Peyer's patch (tissue), 4 donors: ENCODE measurements around the gene DCP1B. TPM values are rescaled to one million over a fixed set of nuclear protein-coding genes. Genes with fewer than 3 reads are reported as not detected.

Experiments
- DNase-seq, 3 donors: peaks; one replicate each; pipeline ENCODE4 v3.0.0-alpha.2; 2017 to 2019
- H3K27ac ChIP-seq, 4 donors: fragments of 200-600 bp; sonication (generic); one replicate each; pipeline ENCODE4 v1.5.1; 2016 to 2019
- H3K27me3 ChIP-seq, 2 donors: fragments of 200-600 bp; sonication (generic); one replicate each; pipeline ENCODE4 v1.5.1; 2019
- H3K36me3 ChIP-seq, 3 donors: fragments of 200-600 bp; sonication (generic); one replicate each; pipeline ENCODE4 v1.5.1; 2016 to 2019
- H3K4me1 ChIP-seq, 4 donors: fragments of 200-600 bp; sonication (generic); one replicate each; pipeline ENCODE4 v1.5.1; 2016 to 2019
- H3K4me3 ChIP-seq, 4 donors: fragments of 200-600 bp; sonication (generic); 1 replicate in 3 of 4; 2 replicates in 1 of 4; pipeline ENCODE4 v1.5.1; 2016 to 2019; ENCODE audit warnings: mild to moderate bottlenecking in 1 of 4
- H3K9me3 ChIP-seq, 4 donors: fragments of 200-600 bp; sonication (generic); one replicate each; pipeline ENCODE4 v1.5.1; 2016 to 2019; ENCODE audit warnings: mild to moderate bottlenecking in 1 of 4
- POLR2A ChIP-seq, 2 donors: fragments of 450-650 bp; IDR thresholded peaks; one replicate each; pipeline ENCODE4 v1.5.1; 2017; ENCODE audit warnings: antibody characterized with exemption in 2 of 2, mild to moderate bottlenecking in 2 of 2, moderate library complexity in 2 of 2
- total RNA-seq, 4 donors: library from RNA; depleted of rRNA; stranded (reverse); fragments of >200 nt; gene quantifications; one replicate each; pipeline ENCODE4 v1.1.0, GENCODE V29; 2016
- TF ChIP-seq, protein P1 (sequence below), 6 experiments: fragments of 450-650 bp in 4 of 6; fragments of 200-600 bp in 2 of 6; sonication (generic) in 1 of 6; IDR thresholded peaks; one replicate each; pipeline ENCODE4 v1.5.1; 2017 to 2019; ENCODE audit warnings: antibody characterized with exemption in 6 of 6, mild to moderate bottlenecking in 3 of 6, moderate library complexity in 1 of 6

Gene DCP1B
- total RNA-seq, 4 donors from 2014 or later: 14.7 to 54.5 (median 18.6) TPM

DNA sequence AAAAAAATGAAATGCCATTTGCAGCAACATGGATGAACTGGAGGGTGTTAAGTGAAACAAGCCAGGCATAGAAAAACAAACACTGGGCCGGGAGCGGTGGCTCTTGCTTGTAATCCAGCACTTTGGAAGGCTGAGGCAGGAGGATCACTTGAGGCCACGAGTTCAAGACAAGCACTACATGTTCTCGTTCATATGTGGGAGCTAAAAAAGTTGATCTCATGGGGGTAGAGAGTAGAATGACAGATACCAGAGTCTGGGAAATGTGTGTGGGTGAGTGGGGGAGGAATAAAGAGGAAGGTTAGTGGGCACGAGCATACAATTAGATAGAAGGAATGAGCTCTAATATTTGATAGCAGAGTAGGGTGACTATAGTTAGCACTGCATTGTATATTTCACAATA is 107.3 kb downstream of the DCP1B start:
- DNase-seq: no peak
- no peak overlapping the region for H3K27ac ChIP-seq
- H3K4me3 ChIP-seq: no peak overlapping the region
- H3K4me1 ChIP-seq: no peaks in the 10 kb centered on the region
- TF ChIP-seq POLR2A (IDR thresholded peaks at IDR 0.05): no peak
- TF ChIP-seq, protein P1, sequence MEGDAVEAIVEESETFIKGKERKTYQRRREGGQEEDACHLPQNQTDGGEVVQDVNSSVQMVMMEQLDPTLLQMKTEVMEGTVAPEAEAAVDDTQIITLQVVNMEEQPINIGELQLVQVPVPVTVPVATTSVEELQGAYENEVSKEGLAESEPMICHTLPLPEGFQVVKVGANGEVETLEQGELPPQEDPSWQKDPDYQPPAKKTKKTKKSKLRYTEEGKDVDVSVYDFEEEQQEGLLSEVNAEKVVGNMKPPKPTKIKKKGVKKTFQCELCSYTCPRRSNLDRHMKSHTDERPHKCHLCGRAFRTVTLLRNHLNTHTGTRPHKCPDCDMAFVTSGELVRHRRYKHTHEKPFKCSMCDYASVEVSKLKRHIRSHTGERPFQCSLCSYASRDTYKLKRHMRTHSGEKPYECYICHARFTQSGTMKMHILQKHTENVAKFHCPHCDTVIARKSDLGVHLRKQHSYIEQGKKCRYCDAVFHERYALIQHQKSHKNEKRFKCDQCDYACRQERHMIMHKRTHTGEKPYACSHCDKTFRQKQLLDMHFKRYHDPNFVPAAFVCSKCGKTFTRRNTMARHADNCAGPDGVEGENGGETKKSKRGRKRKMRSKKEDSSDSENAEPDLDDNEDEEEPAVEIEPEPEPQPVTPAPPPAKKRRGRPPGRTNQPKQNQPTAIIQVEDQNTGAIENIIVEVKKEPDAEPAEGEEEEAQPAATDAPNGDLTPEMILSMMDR (IDR thresholded peaks at IDR 0.05): no peak
- no peaks in the 10 kb centered on the region for H3K36me3 ChIP-seq
- no peaks in the 10 kb centered on the region for H3K27me3 ChIP-seq
- H3K9me3 ChIP-seq: no peaks in the 10 kb centered on the region

Other genes starting within 250 kb of the DCP1B start
- gene LRTM2, start 183.9 kb downstream of the DCP1B start, total RNA-seq: not detected
- gene CACNA2D4, start 85.8 kb downstream of the DCP1B start, total RNA-seq: 10 to 100 TPM in 2 of 4 donors, 1 to 10 TPM in 2; 9.5 to 19.3 (median 12.3) TPM
- gene CACNA1C, start 48.5 kb upstream of the DCP1B start, total RNA-seq: 10 to 100 TPM in 3 of 4 donors, 1 to 10 TPM in 1; 9.7 to 42.1 (median 18.1) TPM